SW 1271 (cell line): Measurements from ENCODE around the gene CRACDL.
"Not testable (repeated sequence)": the region's sequence is repeated elsewhere in the genome, so short reads cannot be mapped to it uniquely, and the experiment has no call there.

Experiments used
- DNase-seq, 2 experiments: peaks; one replicate each; lab custom pipeline; 2025; lab: John Stamatoyannopoulos, UW

Gene CRACDL

GRCh38 chr2:98907966-98908905 is 27.8 kb downstream of the CRACDL start:
- DNase-seq: no peak

- DNase-seq: no peak
These were observed 28.6 kb downstream of the CRACDL start for GRCh38 chr2:98907385-98907784.

GRCh38 chr2:98903767-98904485 is 32.1 kb downstream of the CRACDL start:
- DNase-seq: no peak

GRCh38 chr2:98903064-98903355 is 33.0 kb downstream of the CRACDL start:
- DNase-seq: no peak

- no peak for DNase-seq
These were observed 33.6 kb downstream of the CRACDL start for GRCh38 chr2:98902209-98903063.

- DNase-seq: no peak
These were observed 34.3 kb downstream of the CRACDL start for GRCh38 chr2:98901702-98902101.

- DNase-seq: no peak
These were observed 34.7 kb downstream of the CRACDL start for GRCh38 chr2:98901291-98901690.

GRCh38 chr2:98900721-98901120 is 35.3 kb downstream of the CRACDL start:
- DNase-seq: no peak

GRCh38 chr2:98899703-98900078 is 36.3 kb downstream of the CRACDL start:
- DNase-seq: not testable (repeated sequence)

GRCh38 chr2:98899041-98899702 is 36.9 kb downstream of the CRACDL start:
- DNase-seq: no peak

GRCh38 chr2:98898423-98898841 is 37.6 kb downstream of the CRACDL start:
- no peak for DNase-seq

- DNase-seq: no peak
These were observed 38.3 kb downstream of the CRACDL start for GRCh38 chr2:98897746-98898145.

- no peak for DNase-seq
These were observed 39.1 kb downstream of the CRACDL start for GRCh38 chr2:98896944-98897343.

- DNase-seq: no peak
These were observed 39.6 kb downstream of the CRACDL start for GRCh38 chr2:98896416-98896815.

- no peak for DNase-seq
These were observed 40.1 kb downstream of the CRACDL start for GRCh38 chr2:98895901-98896300.

GRCh38 chr2:98895221-98895620 is 40.8 kb downstream of the CRACDL start:
- no peak for DNase-seq

- DNase-seq: no peak
These were observed 41.6 kb downstream of the CRACDL start for GRCh38 chr2:98894331-98895000.

GRCh38 chr2:98893911-98894321 is 42.1 kb downstream of the CRACDL start:
- no peak for DNase-seq

GRCh38 chr2:98892871-98893270 is 43.2 kb downstream of the CRACDL start:
- no peak for DNase-seq

GRCh38 chr2:98891591-98891990 is 44.4 kb downstream of the CRACDL start:
- DNase-seq: no peak

- no peak for DNase-seq
These were observed 49.9 kb downstream of the CRACDL start for GRCh38 chr2:98886066-98886554.
